Stimulated activated CD8-positive, alpha-beta memory T cell treated with anti-CD3 and anti-CD28 coated beads, Interleukin-15, amount 100 ng/mL, for 1 hour (primary cell): ENCODE measurements around the gene SH3D19.

Experiments
- DNase-seq: peaks from one replicate; pipeline ENCODE4 v3.0.0-alpha.2; 2020; ENCODE audit warnings: low read depth

The SH3D19 gene

GRCh38 chr4:151228189-151229119 is 97.0 kb downstream of the SH3D19 start:
- no peak for DNase-seq

- no peak for DNase-seq
These were observed 97.7 kb downstream of the SH3D19 start for GRCh38 chr4:151227731-151228130.

- no peak for DNase-seq
These were observed 98.2 kb downstream of the SH3D19 start for GRCh38 chr4:151227172-151227571.

- DNase-seq, result no peak
These were observed 99.1 kb downstream of the SH3D19 start for GRCh38 chr4:151226004-151226932.

- DNase-seq, result no peak
These were observed 101.9 kb downstream of the SH3D19 start for GRCh38 chr4:151223465-151223864.

GRCh38 chr4:151219948-151220347 is 105.5 kb downstream of the SH3D19 start:
- DNase-seq, result no peak

- no peak for DNase-seq
These were observed 106.3 kb downstream of the SH3D19 start for GRCh38 chr4:151219091-151219490.

GRCh38 chr4:151218343-151218742 is 107.1 kb downstream of the SH3D19 start:
- DNase-seq, result no peak

- DNase-seq, result no peak
These were observed 108.1 kb downstream of the SH3D19 start for GRCh38 chr4:151217326-151217725.

GRCh38 chr4:151215295-151215694 is 110.1 kb downstream of the SH3D19 start:
- DNase-seq, result no peak

- no peak for DNase-seq
These were observed 117.5 kb downstream of the SH3D19 start for GRCh38 chr4:151207868-151208267.

GRCh38 chr4:151207186-151207585 is 118.2 kb downstream of the SH3D19 start:
- no peak for DNase-seq

GRCh38 chr4:151206241-151207005 is 119.0 kb downstream of the SH3D19 start:
- DNase-seq, result no peak

GRCh38 chr4:151205722-151206121 is 119.7 kb downstream of the SH3D19 start:
- DNase-seq, result no peak

GRCh38 chr4:151204925-151205524 is 120.4 kb downstream of the SH3D19 start:
- DNase-seq, result no peak

- no peak for DNase-seq
These were observed 122.5 kb downstream of the SH3D19 start for GRCh38 chr4:151202851-151203455.

GRCh38 chr4:151202381-151202780 is 123.0 kb downstream of the SH3D19 start:
- no peak for DNase-seq

- no peak for DNase-seq
These were observed 125.8 kb downstream of the SH3D19 start for GRCh38 chr4:151199319-151200190.

GRCh38 chr4:151198748-151199147 is 126.7 kb downstream of the SH3D19 start:
- no peak for DNase-seq

GRCh38 chr4:151197247-151197646 is 128.2 kb downstream of the SH3D19 start:
- DNase-seq, result no peak
